Duodenal mucosa (tissue), 2 donors: Measurements from ENCODE around the gene MED28.
A peak's percentile ranks its signal among the peaks of the same experiment; 100 is the strongest.
"Not testable (repeated sequence)": the region's sequence is repeated elsewhere in the genome, so short reads cannot be mapped to it uniquely, and the experiment has no call there.

Experiments used
- H3K27ac ChIP-seq: one replicate; pipeline ENCODE4 v1.7.0; 2013; ENCODE audit warnings: low read depth, low read length
- H3K27me3 ChIP-seq, 2 donors: one replicate each; pipeline ENCODE4 v1.7.0; 2013; ENCODE audit warnings: low read length in 2 of 2, control low read depth in 1 of 2; ENCODE audit not compliant: insufficient read depth in 2 of 2, control insufficient read depth in 1 of 2
- H3K36me3 ChIP-seq, 2 donors: one replicate each; pipeline ENCODE4 v1.7.0; 2013; ENCODE audit warnings: low read length in 2 of 2, control low read depth in 1 of 2; ENCODE audit not compliant: insufficient read depth in 2 of 2, control insufficient read depth in 1 of 2
- H3K4me1 ChIP-seq, 2 donors: one replicate each; pipeline ENCODE4 v1.7.0; 2013; ENCODE audit warnings: low read length in 2 of 2, control low read depth in 1 of 2; ENCODE audit not compliant: insufficient read depth in 2 of 2, control insufficient read depth in 1 of 2
- H3K4me3 ChIP-seq, 2 donors: one replicate each; pipeline ENCODE4 v1.7.0; 2013; ENCODE audit warnings: low read length in 2 of 2, low read depth in 1 of 2
- H3K9ac ChIP-seq, 2 donors: one replicate each; pipeline ENCODE4 v1.7.0; 2013; ENCODE audit warnings: low read length in 2 of 2, low read depth in 1 of 2
- H3K9me3 ChIP-seq, 2 donors: one replicate each; pipeline ENCODE4 v1.7.0; 2013; ENCODE audit warnings: low read length in 2 of 2, control low read depth in 1 of 2; ENCODE audit not compliant: control insufficient read depth in 1 of 2

Gene MED28, protein sequence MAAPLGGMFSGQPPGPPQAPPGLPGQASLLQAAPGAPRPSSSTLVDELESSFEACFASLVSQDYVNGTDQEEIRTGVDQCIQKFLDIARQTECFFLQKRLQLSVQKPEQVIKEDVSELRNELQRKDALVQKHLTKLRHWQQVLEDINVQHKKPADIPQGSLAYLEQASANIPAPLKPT

DNA sequence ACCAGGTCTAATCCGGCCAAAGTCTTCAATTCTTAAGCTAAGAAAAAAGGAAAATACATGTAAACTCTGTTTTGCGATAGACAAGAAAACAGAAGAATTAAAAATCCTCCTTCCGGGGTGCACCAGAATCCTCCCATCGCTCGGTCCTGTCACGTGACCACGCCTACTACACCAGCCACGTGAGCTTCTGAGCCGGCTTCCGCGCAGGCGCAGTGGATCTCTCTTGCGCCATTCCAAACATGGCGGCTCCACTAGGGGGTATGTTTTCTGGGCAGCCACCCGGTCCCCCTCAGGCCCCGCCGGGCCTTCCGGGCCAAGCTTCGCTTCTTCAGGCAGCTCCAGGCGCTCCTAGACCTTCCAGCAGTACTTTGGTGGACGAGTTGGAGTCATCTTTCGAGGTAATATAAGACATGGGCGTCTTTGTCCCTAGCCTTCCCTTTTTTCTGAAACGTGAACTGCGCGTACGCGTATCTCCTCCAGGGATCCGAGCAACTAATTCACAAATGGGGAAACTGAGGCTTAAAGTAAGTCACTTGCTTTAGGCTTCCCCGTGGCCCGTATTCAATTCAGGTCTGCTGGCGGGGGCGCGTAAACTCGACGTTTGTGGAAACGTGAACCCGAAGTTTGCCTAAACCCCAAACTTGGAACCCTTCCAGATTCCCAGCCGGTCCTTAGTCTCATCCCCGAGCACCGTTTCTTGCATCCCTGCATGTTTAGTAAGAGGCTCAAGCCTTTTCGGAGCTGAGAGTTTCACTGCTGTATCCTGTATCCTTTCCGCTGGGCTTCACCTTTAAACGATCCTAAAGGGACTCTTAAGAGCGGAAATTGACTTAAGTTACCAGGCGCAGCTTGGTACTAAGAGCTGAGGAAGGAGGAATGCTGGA, at the start of gene MED28:
TSS of gene MED28 (plus strand) at position 226 of the 884 bp plus-strand sequence. CDS start at position 240, 14 bp downstream.
- Histone ChIP-seq H3K27ac (peak within 1 kb of the TSS; percentile 45), H3K9me3 (no peaks in the 10 kb centered on the region), H3K36me3 (peaks cover 11 to 24% of the 10 kb centered on the region in 2 donors), H3K4me1 (peaks cover 12 to 22% of the 10 kb centered on the region in 2 donors), H3K4me3 (peak within 1 kb of the TSS; percentile 88 to 96), H3K9ac (peak within 1 kb of the TSS; percentile 79 to 93), H3K27me3 (no peaks in the 10 kb centered on the region)

DNA sequence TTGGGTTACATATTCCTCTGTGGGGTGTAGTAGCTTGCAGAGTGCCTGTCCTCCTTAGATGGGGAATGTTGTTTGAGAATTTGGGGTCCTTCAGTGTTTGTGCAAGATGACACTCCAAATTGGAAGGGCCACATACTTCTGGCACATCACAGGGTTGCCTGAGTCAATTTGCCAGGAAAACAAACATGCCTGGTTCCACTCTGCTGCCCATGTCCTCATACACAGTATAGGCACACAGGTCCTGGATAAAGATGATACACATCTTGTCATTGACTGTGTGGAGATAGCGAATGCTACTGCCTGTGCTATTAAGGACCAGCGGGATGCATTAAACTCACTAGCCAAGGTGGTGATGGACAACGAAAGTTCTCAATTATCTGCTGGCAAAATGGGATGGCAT, 48.6 kb upstream of the MED28 start:
- Histone ChIP-seq H3K27me3 (no peaks in the 10 kb centered on the region), H3K36me3 (no peaks in the 10 kb centered on the region), H3K4me1 (no peaks in the 10 kb centered on the region), H3K4me3 (no peak overlapping the region), H3K27ac (no peak overlapping the region), H3K9ac (no peak overlapping the region), H3K9me3 (no peaks in the 10 kb centered on the region)

DNA sequence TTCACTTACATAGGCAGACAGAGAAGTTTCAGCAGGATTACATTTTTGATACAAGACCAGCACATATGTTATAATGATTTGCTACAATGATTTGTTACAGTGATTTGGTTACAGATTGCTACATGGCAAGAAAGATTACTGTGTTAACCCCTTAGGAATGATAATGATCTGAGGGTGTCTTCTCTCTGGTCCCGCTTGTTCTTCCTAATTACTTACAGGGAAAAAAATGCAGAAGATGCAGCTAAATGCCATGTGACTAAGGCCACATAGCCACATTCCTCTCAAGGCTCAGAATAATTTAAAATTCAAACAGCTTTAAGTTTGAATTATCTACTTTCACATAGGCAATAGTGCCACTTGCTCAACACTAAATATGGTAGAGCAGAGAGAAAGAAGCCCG, 47.2 kb upstream of the MED28 start:
- H3K4me3 ChIP-seq = no peak overlapping the region
- H3K9me3 ChIP-seq = no peaks in the 10 kb centered on the region
- H3K4me1 ChIP-seq = no peaks in the 10 kb centered on the region
- no peaks in the 10 kb centered on the region for H3K36me3 ChIP-seq
- H3K9ac ChIP-seq = no peak overlapping the region
- no peak overlapping the region for H3K27ac ChIP-seq
- no peaks in the 10 kb centered on the region for H3K27me3 ChIP-seq

DNA sequence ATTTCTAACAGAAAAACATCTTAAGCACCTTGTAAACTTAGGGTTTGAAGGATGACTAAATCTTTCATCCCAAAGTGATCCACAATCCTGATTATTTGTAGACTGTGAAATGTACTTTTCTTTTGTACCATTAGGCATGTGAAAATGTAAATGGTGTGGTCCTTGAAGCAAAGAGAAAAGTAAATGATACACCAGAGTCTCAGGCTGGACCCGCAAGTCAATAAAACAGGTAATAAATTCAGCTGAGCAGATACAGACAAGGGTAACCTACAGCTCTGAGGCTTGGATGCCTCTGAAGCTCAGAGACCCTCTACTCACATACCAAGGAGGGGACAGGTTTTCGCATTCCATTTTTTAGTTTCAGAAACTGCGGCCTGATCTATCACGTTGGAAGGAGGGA, 40.2 kb upstream of the MED28 start:
- Histone ChIP-seq H3K4me1 (peaks cover 12 to 14% of the 10 kb centered on the region in 2 donors), H3K9ac (no peak overlapping the region), H3K9me3 (no peaks in the 10 kb centered on the region), H3K27me3 (no peaks in the 10 kb centered on the region), H3K27ac (no peak overlapping the region), H3K36me3 (no peaks in the 10 kb centered on the region), H3K4me3 (no peak overlapping the region)

DNA sequence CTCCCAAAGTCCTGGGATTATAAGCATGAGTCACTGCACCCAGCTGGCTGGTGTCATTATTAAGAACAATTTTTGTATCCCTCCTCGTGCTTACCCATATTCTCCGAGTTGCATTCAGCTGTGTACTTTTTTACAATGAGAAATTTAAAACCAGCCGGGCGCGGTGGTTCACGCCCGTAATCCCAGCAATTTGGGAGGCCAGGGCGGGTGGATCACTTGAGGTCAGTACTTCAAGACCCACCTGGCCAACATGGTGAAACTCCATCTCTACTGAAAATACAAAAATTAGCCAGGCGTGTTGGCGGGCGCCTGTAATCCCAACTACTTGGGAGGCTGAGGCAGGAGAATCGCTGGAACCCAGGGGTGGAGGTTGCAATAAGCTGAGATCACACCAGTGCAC, 39.3 kb upstream of the MED28 start:
- not testable (repeated sequence) for H3K9ac ChIP-seq, H3K36me3 ChIP-seq, H3K4me3 ChIP-seq, H3K27me3 ChIP-seq, H3K27ac ChIP-seq, H3K9me3 ChIP-seq
- H3K4me1 ChIP-seq = peaks cover 20 to 24% of the 10 kb centered on the region in 2 donors

DNA sequence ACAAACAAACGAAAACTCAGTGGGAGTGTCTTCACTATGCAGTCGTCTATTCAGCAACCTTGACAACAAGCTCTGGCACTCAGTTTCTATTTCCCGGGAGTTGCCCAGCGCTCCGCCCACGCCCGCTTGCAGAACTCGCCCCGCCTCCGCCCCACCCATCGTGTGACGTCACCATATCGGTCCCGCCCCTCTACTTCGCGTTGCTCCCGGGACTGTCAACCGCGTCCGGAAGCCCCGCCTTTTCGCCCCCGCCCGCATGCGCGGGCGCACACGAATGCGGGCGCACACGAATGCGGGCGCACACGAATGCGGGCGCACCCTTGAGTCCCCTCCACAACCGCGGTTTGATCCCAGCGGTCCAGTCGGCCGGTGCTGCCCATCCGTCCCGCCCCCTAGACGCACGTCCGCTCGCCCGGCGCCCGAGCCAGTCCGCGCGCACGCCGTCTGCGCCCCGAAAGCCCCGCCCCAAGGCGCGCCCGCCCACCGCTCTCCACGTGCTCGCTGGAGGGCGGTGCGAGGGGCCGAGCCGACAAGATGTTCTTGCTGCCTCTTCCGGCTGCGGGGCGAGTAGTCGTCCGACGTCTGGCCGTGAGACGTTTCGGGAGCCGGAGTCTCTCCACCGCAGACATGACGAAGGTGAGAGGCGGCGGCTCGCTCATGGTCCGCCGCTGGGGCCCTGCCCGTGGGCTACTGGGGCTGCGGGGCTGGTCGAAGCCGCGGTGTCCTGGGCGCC, 37.3 kb upstream of the MED28 start, which contains the start of gene LAP3:
TSS of gene LAP3 (plus strand) at position 267 of the 733 bp plus-strand sequence. CDS start at position 535, 268 bp downstream.
- H3K27me3 ChIP-seq = no peaks in the 10 kb centered on the region
- peak within 1 kb of the TSS; percentile 94 for H3K27ac ChIP-seq
- H3K4me3 ChIP-seq = peak within 1 kb of the TSS; percentile 80 to 87
- H3K36me3 ChIP-seq = peaks cover 14% of the 10 kb centered on the region in 2 donors
- H3K9ac ChIP-seq = peak within 1 kb of the TSS; percentile 79 to 94
- H3K4me1 ChIP-seq = peaks cover 27 to 29% of the 10 kb centered on the region in 2 donors
- no peaks in the 10 kb centered on the region for H3K9me3 ChIP-seq

DNA sequence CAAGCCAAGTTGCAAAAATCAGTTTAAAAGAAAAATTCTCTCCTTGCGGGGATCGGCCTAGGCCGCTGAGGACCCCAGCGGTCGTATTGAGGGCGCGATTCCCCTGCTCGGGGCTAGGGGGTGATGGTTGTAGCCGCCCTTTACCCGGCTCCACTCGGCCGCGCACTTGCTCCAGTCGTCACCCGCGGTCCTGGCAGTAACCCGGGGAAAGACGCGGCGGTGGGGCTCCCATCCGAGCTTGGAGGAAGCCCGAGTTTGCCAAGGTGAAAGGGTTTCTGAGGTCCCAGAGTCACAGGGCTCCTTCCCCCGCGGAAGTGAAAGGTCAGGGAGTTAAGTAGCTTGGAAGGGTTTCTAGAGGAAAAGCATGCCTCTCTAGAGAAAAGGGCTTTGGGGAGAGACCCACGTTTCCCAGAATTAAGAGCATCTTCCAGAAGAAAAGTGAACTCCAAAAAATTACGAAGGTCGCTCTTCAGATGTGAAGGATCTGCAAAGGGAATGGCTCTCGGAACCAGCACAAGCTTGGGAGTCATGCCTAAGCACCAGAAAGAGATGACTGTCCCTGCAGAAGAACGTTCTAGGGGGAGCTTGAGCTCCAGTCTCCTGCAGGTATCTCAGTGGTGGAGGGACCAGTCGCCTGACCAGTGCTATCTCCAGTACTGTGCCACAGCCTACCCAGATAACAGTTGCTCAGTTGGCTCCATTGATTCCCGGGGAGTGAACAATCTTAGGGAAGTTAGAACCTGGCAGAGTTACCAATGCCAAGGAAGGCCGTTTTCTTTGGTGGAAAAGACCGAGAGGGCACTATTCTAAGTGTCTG, 36.6 kb upstream of the MED28 start:
- Histone ChIP-seq H3K4me1 (peaks cover 27 to 29% of the 10 kb centered on the region in 2 donors), H3K36me3 (peaks cover 20 to 21% of the 10 kb centered on the region in 2 donors), H3K27ac (peak overlapping the region; percentile 90), H3K4me3 (peak overlapping the region; percentile 80 to 87), H3K27me3 (no peaks in the 10 kb centered on the region), H3K9ac (peak overlapping the region; percentile 79 to 94), H3K9me3 (no peaks in the 10 kb centered on the region)

DNA sequence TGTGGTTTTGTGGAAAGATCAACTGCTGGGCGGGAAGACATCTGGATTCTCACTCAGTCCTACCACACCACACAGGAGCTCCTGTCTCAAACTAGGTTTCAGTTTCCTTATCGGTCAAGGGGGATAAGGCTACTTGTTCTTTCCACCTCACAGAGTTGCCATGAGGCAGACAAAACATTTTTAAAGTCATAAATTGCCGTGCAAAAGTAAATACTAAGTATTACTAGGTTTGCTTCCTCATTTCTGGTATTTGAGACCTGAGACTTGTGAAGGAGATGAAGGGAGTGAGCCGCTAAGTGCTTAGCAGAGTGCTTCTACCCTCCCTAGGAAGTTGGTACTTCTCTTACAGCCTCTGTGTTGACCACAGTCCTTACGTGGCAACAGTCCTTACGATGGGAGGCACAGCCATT, 36.0 kb upstream of the MED28 start:
- Histone ChIP-seq H3K36me3 (peaks cover 26 to 27% of the 10 kb centered on the region in 2 donors), H3K4me3 (peak overlapping the region; percentile 80 to 87), H3K4me1 (peaks cover 27 to 29% of the 10 kb centered on the region in 2 donors), H3K27me3 (no peaks in the 10 kb centered on the region), H3K27ac (peak overlapping the region; percentile 15), H3K9ac (peak overlapping the region; percentile 79 to 94), H3K9me3 (no peaks in the 10 kb centered on the region)

DNA sequence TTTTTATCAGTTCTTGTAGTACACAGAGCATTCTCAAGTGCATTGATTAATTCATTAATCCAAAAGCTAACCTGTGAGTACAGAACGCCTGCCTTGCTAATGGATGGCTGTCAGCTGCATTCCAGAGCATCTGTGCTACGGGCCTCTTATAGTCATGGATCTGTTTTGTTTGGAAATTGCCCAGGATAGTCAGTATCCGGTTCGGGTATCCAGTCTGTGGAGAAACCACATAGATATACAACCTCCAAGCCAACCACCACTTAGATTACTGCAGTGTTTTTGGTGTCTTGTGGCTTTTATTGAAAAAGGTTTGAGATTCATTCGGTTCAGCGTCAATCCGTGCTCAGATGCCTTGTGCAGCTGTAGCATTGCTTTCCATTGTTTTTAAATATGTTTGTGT, 33.5 kb upstream of the MED28 start:
- H3K9me3 ChIP-seq = no peaks in the 10 kb centered on the region
- H3K27ac ChIP-seq = no peak overlapping the region
- peaks cover 47 to 52% of the 10 kb centered on the region in 2 donors for H3K36me3 ChIP-seq
- H3K9ac ChIP-seq = peak overlapping the region in 1 of 2 donors; percentile 13
- H3K4me1 ChIP-seq = peaks cover 23 to 29% of the 10 kb centered on the region in 2 donors
- H3K27me3 ChIP-seq = no peaks in the 10 kb centered on the region
- peak overlapping the region in 1 of 2 donors; percentile 38 for H3K4me3 ChIP-seq
